Chondrocyte (in vitro differentiated cells): Measurements from ENCODE around the gene FASN. TPM values are rescaled to one million over a fixed set of nuclear protein-coding genes. Genes with fewer than 3 reads are reported as not detected.

Experiments
- DNase-seq: peaks from one replicate; pipeline ENCODE4 v3.0.0; 2021; ENCODE audit warnings: mixed read lengths, low spot score
- H3K27ac Mint-ChIP-seq: one replicate; pipeline ENCODE4 v1.8.0; 2021; ENCODE audit warnings: mild to moderate bottlenecking, moderate library complexity, mixed read lengths; ENCODE audit not compliant: unreplicated experiment
- H3K27me3 Mint-ChIP-seq: 2 replicates; pipeline ENCODE4 v1.8.0; 2021; ENCODE audit warnings: low read depth, mixed read lengths
- H3K36me3 Mint-ChIP-seq: 2 replicates; pipeline ENCODE4 v1.8.0; 2021; ENCODE audit warnings: low read depth, mixed read lengths
- H3K4me1 Mint-ChIP-seq: 2 replicates; pipeline ENCODE4 v1.8.0; 2021; ENCODE audit warnings: low read depth, mild to moderate bottlenecking, mixed read lengths
- H3K4me3 Mint-ChIP-seq: one replicate; pipeline ENCODE4 v1.8.0; 2021; ENCODE audit warnings: mild to moderate bottlenecking, moderate library complexity, mixed read lengths; ENCODE audit not compliant: unreplicated experiment
- H3K9me3 Mint-ChIP-seq: 2 replicates; pipeline ENCODE4 v1.8.0; 2021; ENCODE audit warnings: low read depth, mixed read lengths
- total RNA-seq: library from RNA; stranded (reverse); gene quantifications from 3 replicates; pipeline ENCODE4 v1.2.1, GENCODE V29; 2021
- TF ChIP-seq, protein P1 (sequence below): fragments of 200-600 bp; sonication (generic); IDR thresholded peaks from 2 replicates; pipeline ENCODE4 v1.5.0; 2021; ENCODE audit warnings: antibody characterized with exemption, mild to moderate bottlenecking, moderate library complexity

The FASN gene
- total RNA-seq, 1 donor from 2014 or later: 141 TPM

DNA sequence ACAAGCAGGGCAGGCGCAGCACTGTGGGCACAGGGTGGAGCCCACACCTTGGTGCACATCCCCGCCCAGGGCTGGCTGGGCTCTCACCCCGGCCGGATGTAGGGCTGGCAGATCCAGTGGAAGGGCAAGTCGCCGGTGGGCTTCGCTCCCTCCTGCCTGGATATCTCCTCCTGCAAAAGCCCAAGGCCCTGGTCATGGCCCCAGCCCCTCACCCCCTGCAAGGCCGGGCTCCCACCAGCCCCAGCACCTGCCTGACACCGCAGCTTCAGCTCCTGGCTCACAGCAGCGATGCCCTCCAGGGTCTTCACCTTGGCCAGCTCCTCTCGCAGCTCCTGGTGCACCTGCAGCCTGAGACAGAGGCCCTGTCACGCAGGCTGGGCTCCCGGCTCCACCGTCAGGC, 37.4 kb downstream of the FASN start:
- Mint-ChIP-seq H3K27me3 (no peaks in the 10 kb centered on the region), H3K36me3 (peaks cover 3% of the 10 kb centered on the region), H3K9me3 (no peaks in the 10 kb centered on the region), H3K4me3 (no peak overlapping the region), H3K4me1 (peaks cover 9% of the 10 kb centered on the region), H3K27ac (no peak overlapping the region)
- TF ChIP-seq, protein P1, sequence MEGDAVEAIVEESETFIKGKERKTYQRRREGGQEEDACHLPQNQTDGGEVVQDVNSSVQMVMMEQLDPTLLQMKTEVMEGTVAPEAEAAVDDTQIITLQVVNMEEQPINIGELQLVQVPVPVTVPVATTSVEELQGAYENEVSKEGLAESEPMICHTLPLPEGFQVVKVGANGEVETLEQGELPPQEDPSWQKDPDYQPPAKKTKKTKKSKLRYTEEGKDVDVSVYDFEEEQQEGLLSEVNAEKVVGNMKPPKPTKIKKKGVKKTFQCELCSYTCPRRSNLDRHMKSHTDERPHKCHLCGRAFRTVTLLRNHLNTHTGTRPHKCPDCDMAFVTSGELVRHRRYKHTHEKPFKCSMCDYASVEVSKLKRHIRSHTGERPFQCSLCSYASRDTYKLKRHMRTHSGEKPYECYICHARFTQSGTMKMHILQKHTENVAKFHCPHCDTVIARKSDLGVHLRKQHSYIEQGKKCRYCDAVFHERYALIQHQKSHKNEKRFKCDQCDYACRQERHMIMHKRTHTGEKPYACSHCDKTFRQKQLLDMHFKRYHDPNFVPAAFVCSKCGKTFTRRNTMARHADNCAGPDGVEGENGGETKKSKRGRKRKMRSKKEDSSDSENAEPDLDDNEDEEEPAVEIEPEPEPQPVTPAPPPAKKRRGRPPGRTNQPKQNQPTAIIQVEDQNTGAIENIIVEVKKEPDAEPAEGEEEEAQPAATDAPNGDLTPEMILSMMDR: no peak
- no peak for DNase-seq

DNA sequence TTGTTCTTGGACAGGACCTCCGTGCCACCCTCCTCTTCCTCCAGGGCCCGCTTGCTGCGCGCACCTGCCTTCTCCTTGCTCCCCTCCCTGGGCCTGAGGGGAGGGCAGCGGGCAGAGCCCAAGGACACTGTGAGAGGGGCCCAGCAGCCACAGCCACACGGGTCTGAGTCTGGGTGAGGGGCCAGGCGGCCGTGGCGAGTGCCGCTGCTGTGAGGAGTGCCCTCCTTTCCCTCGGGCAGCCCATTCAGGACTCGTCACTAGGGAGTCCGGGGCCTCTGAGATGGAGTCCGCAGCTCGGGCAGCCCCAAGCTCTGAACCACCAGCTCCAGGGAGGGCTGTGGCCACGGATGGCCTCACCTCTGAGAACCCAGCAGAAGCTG, 38.0 kb downstream of the FASN start:
- no peak overlapping the region for H3K27ac Mint-ChIP-seq
- H3K36me3 Mint-ChIP-seq: peaks cover 3% of the 10 kb centered on the region
- peak; percentile 82 for DNase-seq
- TF ChIP-seq, protein P1: no peak
- H3K4me1 Mint-ChIP-seq: peaks cover 9% of the 10 kb centered on the region
- no peaks in the 10 kb centered on the region for H3K27me3 Mint-ChIP-seq
- H3K9me3 Mint-ChIP-seq: no peaks in the 10 kb centered on the region
- H3K4me3 Mint-ChIP-seq: no peak overlapping the region

DNA sequence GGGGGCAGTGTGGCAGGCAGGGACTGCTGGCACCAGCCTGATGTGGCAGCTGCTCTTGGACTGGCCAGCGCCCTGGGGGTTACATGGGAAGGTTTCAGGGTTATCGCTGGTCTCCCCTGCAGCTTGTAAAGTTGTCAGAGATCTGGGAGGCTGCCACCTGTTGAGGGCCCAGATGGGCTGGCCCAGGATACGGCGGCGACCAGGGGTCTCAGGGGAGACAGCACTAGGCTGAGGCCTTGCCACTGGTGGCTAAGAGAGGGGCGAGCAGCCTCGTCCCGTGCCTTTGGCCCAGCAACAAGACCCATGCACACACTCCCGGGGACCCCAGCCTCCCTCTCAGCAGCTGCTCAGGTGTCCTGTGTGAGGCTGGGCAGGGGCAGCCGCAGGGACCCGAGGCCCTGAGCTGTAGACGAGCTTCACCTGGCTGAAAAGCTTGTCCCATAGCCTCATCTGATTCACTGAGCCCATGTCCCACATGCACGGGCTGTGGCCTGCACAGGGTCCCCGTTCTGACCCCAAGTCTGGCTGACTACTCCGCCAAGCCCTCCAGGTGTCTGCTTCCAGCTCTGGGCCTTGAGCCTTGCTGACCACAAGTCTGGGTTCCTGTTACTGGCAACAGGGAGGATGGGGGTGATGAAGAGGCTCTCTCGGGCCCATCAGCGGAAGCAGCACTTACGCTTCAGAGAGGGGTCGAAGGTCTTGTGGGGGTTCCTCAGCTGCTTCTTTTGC, 38.6 kb downstream of the FASN start:
- Mint-ChIP-seq H3K27ac (no peak overlapping the region), H3K27me3 (no peaks in the 10 kb centered on the region), H3K4me3 (no peak overlapping the region), H3K9me3 (no peaks in the 10 kb centered on the region), H3K4me1 (peaks cover 6% of the 10 kb centered on the region), H3K36me3 (peaks cover 3% of the 10 kb centered on the region)
- peak; percentile 88 for DNase-seq
- TF ChIP-seq, protein P1: no peak

DNA sequence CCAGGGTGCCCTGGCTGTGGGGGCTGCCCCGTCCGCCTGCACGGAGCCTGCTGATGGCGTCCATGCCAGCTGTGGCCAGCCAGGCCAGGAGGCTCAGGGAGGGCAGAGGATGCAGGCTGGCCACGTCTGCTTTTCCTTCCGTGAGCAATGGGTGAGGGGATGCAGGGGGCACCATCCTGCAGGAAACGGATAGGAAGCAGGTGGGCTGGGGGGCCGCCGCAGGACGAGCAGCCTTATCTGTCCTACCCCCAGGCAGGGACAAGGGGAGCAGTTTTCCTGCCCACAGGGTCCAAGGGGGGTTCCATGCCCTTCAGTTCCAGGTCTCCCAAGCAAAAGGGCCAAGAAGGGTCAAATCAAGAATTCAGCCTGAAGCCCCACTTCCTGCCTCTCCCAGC, 39.2 kb downstream of the FASN start:
- TF ChIP-seq, protein P1: no peak
- Mint-ChIP-seq H3K4me3 (no peak overlapping the region), H3K27me3 (no peaks in the 10 kb centered on the region), H3K9me3 (no peaks in the 10 kb centered on the region), H3K36me3 (peaks cover 3% of the 10 kb centered on the region), H3K27ac (no peak overlapping the region), H3K4me1 (peaks cover under 1% of the 10 kb centered on the region)
- DNase-seq: no peak

DNA sequence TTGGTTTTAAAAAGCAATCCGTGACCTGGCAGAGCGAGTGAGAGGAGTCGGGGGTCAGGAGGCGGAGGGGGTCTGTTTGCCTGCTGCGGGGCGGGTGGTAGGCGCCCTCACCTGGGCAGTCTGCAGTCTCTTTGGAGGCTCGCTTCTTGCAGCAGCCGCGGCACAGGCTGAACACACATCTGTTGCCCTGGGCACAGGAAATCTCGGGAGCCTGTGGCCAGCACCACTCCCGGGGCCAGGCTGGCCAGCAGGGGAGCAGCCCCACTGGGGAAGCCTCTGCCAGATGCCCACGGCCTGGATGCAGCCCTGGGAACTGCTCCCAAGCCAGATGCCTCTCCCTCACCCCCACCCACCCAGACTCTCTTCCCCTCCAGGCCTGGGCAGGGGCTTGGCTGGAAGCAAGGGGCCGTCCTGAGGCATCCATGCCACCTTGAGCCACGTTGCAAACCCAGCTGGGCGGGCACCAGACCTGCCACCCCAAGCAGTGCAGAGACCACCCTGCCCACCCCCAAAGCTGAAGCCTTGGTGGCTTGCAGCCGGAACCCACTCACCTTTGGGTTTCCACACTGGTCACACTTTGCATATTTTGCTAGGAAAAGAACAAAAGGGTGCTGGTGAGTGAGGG, 39.7 kb downstream of the FASN start:
- no peak overlapping the region for H3K27ac Mint-ChIP-seq

More for the DNA sequence above, 39.7 kb downstream of the FASN start:
- Mint-ChIP-seq H3K36me3 (peaks cover 3% of the 10 kb centered on the region), H3K9me3 (no peaks in the 10 kb centered on the region), H3K4me3 (no peak overlapping the region), H3K4me1 (peaks cover 1% of the 10 kb centered on the region), H3K27me3 (no peaks in the 10 kb centered on the region)
- peak; percentile 89 for DNase-seq
- TF ChIP-seq, protein P1: no peak
